ENCODE data around the gene INTS1. TPM values are rescaled to one million over a fixed set of nuclear protein-coding genes. Genes with fewer than 3 reads are reported as not detected.

INTS1 gene
- total RNA-seq, 1 donor from 2014 or later = 81.9 TPM

GRCh38 chr7:1483079-1483478 lies 21.1 kb downstream of the INTS1 start:
- H2AFZ ChIP-seq (ENCODE audit: low read depth, low read length) = no peak overlapping the region
- no peak for TF ChIP-seq EZH2 (IDR thresholded peaks at IDR 0.05; ENCODE audit: insufficient read depth, low read length)
- no peak for TF ChIP-seq CTCF (IDR thresholded peaks at IDR 0.05; ENCODE audit: insufficient read depth, low read depth, low read length)
- Mint-ChIP-seq H3K4me1 (ENCODE audit: low read depth, unreplicated experiment) (no peaks in the 10 kb centered on the region), H3K9me3 (ENCODE audit: unreplicated experiment) (no peaks in the 10 kb centered on the region), H3K27me3 (ENCODE audit: low read depth, unreplicated experiment) (no peaks in the 10 kb centered on the region), H3K36me3 (ENCODE audit: low read depth, unreplicated experiment) (no peaks in the 10 kb centered on the region), H3K4me3 (ENCODE audit: unreplicated experiment) (no peak overlapping the region), H3K27ac (ENCODE audit: unreplicated experiment) (no peak overlapping the region)
- peaks cover 2% of the 10 kb centered on the region for H3K36me3 ChIP-seq (ENCODE audit: insufficient read depth, low read length)
- DNase-seq (ENCODE audit: low read depth) (no peak), FAIRE-seq (no peak)
- peaks cover 4% of the 10 kb centered on the region for H4K20me1 ChIP-seq (ENCODE audit: insufficient read depth, low read length)
- H3K4me3 ChIP-seq (ENCODE audit: insufficient read depth, low read depth, low read length) = no peak overlapping the region
- no peak overlapping the region for H3K4me2 ChIP-seq (ENCODE audit: low read length)
- H3K27me3 ChIP-seq (ENCODE audit: insufficient read depth, low read length) = no peaks in the 10 kb centered on the region
- H3K4me1 ChIP-seq (ENCODE audit: insufficient read depth, low read length) = no peaks in the 10 kb centered on the region
- no peaks in the 10 kb centered on the region for H3K9me3 ChIP-seq (ENCODE audit: insufficient read depth, low read depth, low read length)
- H3K79me2 ChIP-seq (ENCODE audit: insufficient read depth, low read length) = no peaks in the 10 kb centered on the region
- no peak overlapping the region for H3K9ac ChIP-seq (ENCODE audit: low read length)
- H3K27ac ChIP-seq (ENCODE audit: low read depth, low read length) = no peak overlapping the region

GRCh38 chr7:1481300-1481699 lies 22.9 kb downstream of the INTS1 start:
- Histone ChIP-seq H3K27ac (ENCODE audit: low read depth, low read length) (no peak overlapping the region), H3K27me3 (ENCODE audit: insufficient read depth, low read length) (no peaks in the 10 kb centered on the region), H3K36me3 (ENCODE audit: insufficient read depth, low read length) (peaks cover 2% of the 10 kb centered on the region), H3K79me2 (ENCODE audit: insufficient read depth, low read length) (no peaks in the 10 kb centered on the region), H4K20me1 (ENCODE audit: insufficient read depth, low read length) (peaks cover 4% of the 10 kb centered on the region), H3K9ac (ENCODE audit: low read length) (no peak overlapping the region), H2AFZ (ENCODE audit: low read depth, low read length) (no peak overlapping the region), H3K4me1 (ENCODE audit: insufficient read depth, low read length) (no peaks in the 10 kb centered on the region), H3K4me2 (ENCODE audit: low read length) (no peak overlapping the region), H3K9me3 (ENCODE audit: insufficient read depth, low read depth, low read length) (no peaks in the 10 kb centered on the region), H3K4me3 (ENCODE audit: insufficient read depth, low read depth, low read length) (no peak overlapping the region)
- Mint-ChIP-seq H3K36me3 (ENCODE audit: low read depth, unreplicated experiment) (no peaks in the 10 kb centered on the region), H3K27ac (ENCODE audit: unreplicated experiment) (no peak overlapping the region), H3K4me3 (ENCODE audit: unreplicated experiment) (no peak overlapping the region), H3K9me3 (ENCODE audit: unreplicated experiment) (no peaks in the 10 kb centered on the region), H3K4me1 (ENCODE audit: low read depth, unreplicated experiment) (no peaks in the 10 kb centered on the region), H3K27me3 (ENCODE audit: low read depth, unreplicated experiment) (no peaks in the 10 kb centered on the region)
- no peak for TF ChIP-seq CTCF (IDR thresholded peaks at IDR 0.05; ENCODE audit: insufficient read depth, low read depth, low read length)
- no peak for TF ChIP-seq EZH2 (IDR thresholded peaks at IDR 0.05; ENCODE audit: insufficient read depth, low read length)
- no peak for DNase-seq (ENCODE audit: low read depth)
- no peak for FAIRE-seq

GRCh38 chr7:1480670-1481069 lies 23.5 kb downstream of the INTS1 start:
- TF ChIP-seq CTCF (IDR thresholded peaks at IDR 0.05; ENCODE audit: insufficient read depth, low read depth, low read length) (no peak), EZH2 (IDR thresholded peaks at IDR 0.05; ENCODE audit: insufficient read depth, low read length) (no peak)
- H3K9me3 ChIP-seq (ENCODE audit: insufficient read depth, low read depth, low read length) = no peaks in the 10 kb centered on the region
- H3K36me3 ChIP-seq (ENCODE audit: insufficient read depth, low read length) = peaks cover 2% of the 10 kb centered on the region
- FAIRE-seq (no peak), DNase-seq (ENCODE audit: low read depth) (no peak)
- H3K79me2 ChIP-seq (ENCODE audit: insufficient read depth, low read length) = no peaks in the 10 kb centered on the region
- H3K9ac ChIP-seq (ENCODE audit: low read length) = no peak overlapping the region
- H3K4me3 ChIP-seq (ENCODE audit: insufficient read depth, low read depth, low read length) = no peak overlapping the region
- Mint-ChIP-seq H3K9me3 (ENCODE audit: unreplicated experiment) (no peaks in the 10 kb centered on the region), H3K27ac (ENCODE audit: unreplicated experiment) (no peak overlapping the region), H3K27me3 (ENCODE audit: low read depth, unreplicated experiment) (no peaks in the 10 kb centered on the region), H3K4me3 (ENCODE audit: unreplicated experiment) (no peak overlapping the region), H3K36me3 (ENCODE audit: low read depth, unreplicated experiment) (no peaks in the 10 kb centered on the region), H3K4me1 (ENCODE audit: low read depth, unreplicated experiment) (no peaks in the 10 kb centered on the region)
- H3K27me3 ChIP-seq (ENCODE audit: insufficient read depth, low read length) = no peaks in the 10 kb centered on the region
- no peaks in the 10 kb centered on the region for H3K4me1 ChIP-seq (ENCODE audit: insufficient read depth, low read length)
- H3K27ac ChIP-seq (ENCODE audit: low read depth, low read length) = no peak overlapping the region
- H2AFZ ChIP-seq (ENCODE audit: low read depth, low read length) = no peak overlapping the region
- H3K4me2 ChIP-seq (ENCODE audit: low read length) = no peak overlapping the region
- H4K20me1 ChIP-seq (ENCODE audit: insufficient read depth, low read length) = peaks cover under 1% of the 10 kb centered on the region
